ENCODE results near the gene STARD9.
"Not testable (repeated sequence)": the region's sequence is repeated elsewhere in the genome, so short reads cannot be mapped to it uniquely, and the experiment has no call there.

STARD9 gene

GRCh38 chr15:42744195-42744594 lies 168.8 kb downstream of the STARD9 start:
- H3K27ac Mint-ChIP-seq (ENCODE audit: low read depth), result no peak overlapping the region
- no peaks in the 10 kb centered on the region for H3K27me3 Mint-ChIP-seq
- no peaks in the 10 kb centered on the region for H3K9me3 Mint-ChIP-seq
- ATAC-seq (replicated peaks; ENCODE audit: extremely low read depth, poor library complexity, severe bottlenecking) (no peak), DNase-seq (ENCODE audit: low spot score in 2 of 2) (no peak)
- no peaks in the 10 kb centered on the region for H3K4me1 Mint-ChIP-seq
- H3K36me3 Mint-ChIP-seq (ENCODE audit: insufficient read depth), result peaks cover 12% of the 10 kb centered on the region
- H3K4me3 Mint-ChIP-seq, result no peak overlapping the region

GRCh38 chr15:42749266-42749665 lies 173.9 kb downstream of the STARD9 start:
- ATAC-seq (replicated peaks; ENCODE audit: extremely low read depth, poor library complexity, severe bottlenecking) (no peak), DNase-seq (ENCODE audit: low spot score in 2 of 2) (no peak)
- Mint-ChIP-seq H3K27me3 (no peaks in the 10 kb centered on the region), H3K9me3 (peaks cover 6% of the 10 kb centered on the region), H3K27ac (ENCODE audit: low read depth) (no peak overlapping the region), H3K4me3 (no peak overlapping the region), H3K36me3 (ENCODE audit: insufficient read depth) (peaks cover 19% of the 10 kb centered on the region), H3K4me1 (peaks cover 5% of the 10 kb centered on the region)

- Mint-ChIP-seq H3K36me3 (ENCODE audit: insufficient read depth) (peaks cover 18% of the 10 kb centered on the region), H3K27me3 (no peaks in the 10 kb centered on the region), H3K27ac (ENCODE audit: low read depth) (no peak overlapping the region), H3K4me3 (no peak overlapping the region), H3K9me3 (peaks cover 6% of the 10 kb centered on the region), H3K4me1 (peaks cover 5% of the 10 kb centered on the region)
- ATAC-seq (replicated peaks; ENCODE audit: extremely low read depth, poor library complexity, severe bottlenecking) (no peak), DNase-seq (ENCODE audit: low spot score in 2 of 2) (no peak)
These were observed 174.9 kb downstream of the STARD9 start for GRCh38 chr15:42750306-42750705.

- no peak overlapping the region for H3K27ac Mint-ChIP-seq (ENCODE audit: low read depth)
- no peak overlapping the region for H3K4me3 Mint-ChIP-seq
- peaks cover 4% of the 10 kb centered on the region for H3K36me3 Mint-ChIP-seq (ENCODE audit: insufficient read depth)
- no peaks in the 10 kb centered on the region for H3K4me1 Mint-ChIP-seq
- no peaks in the 10 kb centered on the region for H3K27me3 Mint-ChIP-seq
- ATAC-seq (replicated peaks; ENCODE audit: extremely low read depth, poor library complexity, severe bottlenecking) (no peak), DNase-seq (ENCODE audit: low spot score in 2 of 2) (no peak)
- peaks cover 26% of the 10 kb centered on the region for H3K9me3 Mint-ChIP-seq
These were observed 183.7 kb downstream of the STARD9 start for GRCh38 chr15:42759093-42759492.

GRCh38 chr15:42760759-42761158 lies 185.4 kb downstream of the STARD9 start:
- ATAC-seq (replicated peaks; ENCODE audit: extremely low read depth, poor library complexity, severe bottlenecking), result no peak
- Mint-ChIP-seq H3K4me1 (no peaks in the 10 kb centered on the region), H3K36me3 (ENCODE audit: insufficient read depth) (peaks cover 4% of the 10 kb centered on the region), H3K27me3 (no peaks in the 10 kb centered on the region), H3K9me3 (peaks cover 32% of the 10 kb centered on the region), H3K27ac (ENCODE audit: low read depth) (no peak overlapping the region), H3K4me3 (no peak overlapping the region)
- no peak for DNase-seq (ENCODE audit: low spot score in 2 of 2)

GRCh38 chr15:42761813-42762212 lies 186.4 kb downstream of the STARD9 start:
- not testable (repeated sequence) for H3K4me1 Mint-ChIP-seq; H3K36me3 Mint-ChIP-seq (ENCODE audit: insufficient read depth)

GRCh38 chr15:42764154-42764731 lies 188.8 kb downstream of the STARD9 start:
- not testable (repeated sequence) for H3K36me3 Mint-ChIP-seq (ENCODE audit: insufficient read depth); ATAC-seq (replicated peaks; ENCODE audit: extremely low read depth, poor library complexity, severe bottlenecking); H3K27ac Mint-ChIP-seq (ENCODE audit: low read depth); DNase-seq (ENCODE audit: low spot score in 2 of 2); H3K4me3 Mint-ChIP-seq; H3K27me3 Mint-ChIP-seq
- peaks cover 48% of the 10 kb centered on the region for H3K9me3 Mint-ChIP-seq
- peaks cover 15% of the 10 kb centered on the region for H3K4me1 Mint-ChIP-seq

More at GRCh38 chr15:42761813-42762212, 186.4 kb downstream of the STARD9 start:
- not testable (repeated sequence) for H3K27ac Mint-ChIP-seq (ENCODE audit: low read depth); DNase-seq (ENCODE audit: low spot score in 2 of 2); ATAC-seq (replicated peaks; ENCODE audit: extremely low read depth, poor library complexity, severe bottlenecking); H3K27me3 Mint-ChIP-seq; H3K4me3 Mint-ChIP-seq
- H3K9me3 Mint-ChIP-seq, result peaks cover 41% of the 10 kb centered on the region

GRCh38 chr15:42766109-42766508 lies 190.7 kb downstream of the STARD9 start:
- H3K27ac Mint-ChIP-seq (ENCODE audit: low read depth); ATAC-seq (replicated peaks; ENCODE audit: extremely low read depth, poor library complexity, severe bottlenecking); H3K27me3 Mint-ChIP-seq; H3K4me3 Mint-ChIP-seq; DNase-seq (ENCODE audit: low spot score in 2 of 2); H3K36me3 Mint-ChIP-seq (ENCODE audit: insufficient read depth): not testable (repeated sequence)
- Mint-ChIP-seq H3K4me1 (peaks cover 15% of the 10 kb centered on the region), H3K9me3 (peaks cover 38% of the 10 kb centered on the region)

Data from central memory CD8-positive, alpha-beta T cell (primary cell).